ENCODE measurements around the gene SPIN1. TPM values are rescaled to one million over a fixed set of nuclear protein-coding genes. Genes with fewer than 3 reads are reported as not detected.
A peak's percentile ranks its signal among the peaks of the same experiment; 100 is the strongest.

SPIN1 gene
- total RNA-seq, 1 donor from 2014 or later = 103 TPM

- peak overlapping the region; percentile 93 for H3K27ac Mint-ChIP-seq (ENCODE audit: unreplicated experiment)
- peaks cover 56% of the 10 kb centered on the region for H3K4me1 Mint-ChIP-seq (ENCODE audit: low read depth)
- H3K4me3 Mint-ChIP-seq (ENCODE audit: unreplicated experiment) = peak overlapping the region; percentile 5
- DNase-seq (ENCODE audit: low spot score) = no peak
- peaks cover 3% of the 10 kb centered on the region for H3K36me3 Mint-ChIP-seq (ENCODE audit: low read depth)
- no peaks in the 10 kb centered on the region for H3K27me3 Mint-ChIP-seq (ENCODE audit: low read depth)
- no peak for TF ChIP-seq CTCF (IDR thresholded peaks at IDR 0.05)
- H3K9me3 Mint-ChIP-seq (ENCODE audit: low read depth) = no peaks in the 10 kb centered on the region
Observed at GRCh38 chr9:88477300-88477751, 89.1 kb downstream of the SPIN1 start.

- DNase-seq (ENCODE audit: low spot score) = no peak
- TF ChIP-seq CTCF (IDR thresholded peaks at IDR 0.05) = no peak
- Mint-ChIP-seq H3K4me3 (ENCODE audit: unreplicated experiment) (no peak overlapping the region), H3K36me3 (ENCODE audit: low read depth) (peaks cover 7% of the 10 kb centered on the region), H3K4me1 (ENCODE audit: low read depth) (peaks cover 56% of the 10 kb centered on the region), H3K27me3 (ENCODE audit: low read depth) (no peaks in the 10 kb centered on the region), H3K27ac (ENCODE audit: unreplicated experiment) (peak overlapping the region; percentile 93), H3K9me3 (ENCODE audit: low read depth) (no peaks in the 10 kb centered on the region)
Observed at GRCh38 chr9:88478246-88478645, 90.0 kb downstream of the SPIN1 start.

GRCh38 chr9:88481933-88482332 lies 93.7 kb downstream of the SPIN1 start:
- Mint-ChIP-seq H3K36me3 (ENCODE audit: low read depth) (peaks cover 10% of the 10 kb centered on the region), H3K27me3 (ENCODE audit: low read depth) (no peaks in the 10 kb centered on the region), H3K4me1 (ENCODE audit: low read depth) (peaks cover 24% of the 10 kb centered on the region), H3K4me3 (ENCODE audit: unreplicated experiment) (no peak overlapping the region), H3K9me3 (ENCODE audit: low read depth) (no peaks in the 10 kb centered on the region), H3K27ac (ENCODE audit: unreplicated experiment) (peak overlapping the region; percentile 54)
- no peak for DNase-seq (ENCODE audit: low spot score)
- peak; percentile 28 for TF ChIP-seq CTCF (IDR thresholded peaks at IDR 0.05)

GRCh38 chr9:88488166-88488565 lies 99.9 kb downstream of the SPIN1 start:
- Mint-ChIP-seq H3K27ac (ENCODE audit: unreplicated experiment) (no peak overlapping the region), H3K9me3 (ENCODE audit: low read depth) (no peaks in the 10 kb centered on the region), H3K4me3 (ENCODE audit: unreplicated experiment) (no peak overlapping the region), H3K36me3 (ENCODE audit: low read depth) (peaks cover 9% of the 10 kb centered on the region), H3K27me3 (ENCODE audit: low read depth) (no peaks in the 10 kb centered on the region), H3K4me1 (ENCODE audit: low read depth) (peaks cover 3% of the 10 kb centered on the region)
- no peak for TF ChIP-seq CTCF (IDR thresholded peaks at IDR 0.05)
- no peak for DNase-seq (ENCODE audit: low spot score)

- TF ChIP-seq CTCF (IDR thresholded peaks at IDR 0.05) = no peak
- Mint-ChIP-seq H3K9me3 (ENCODE audit: low read depth) (no peaks in the 10 kb centered on the region), H3K4me3 (ENCODE audit: unreplicated experiment) (no peak overlapping the region), H3K36me3 (ENCODE audit: low read depth) (no peaks in the 10 kb centered on the region), H3K4me1 (ENCODE audit: low read depth) (no peaks in the 10 kb centered on the region), H3K27me3 (ENCODE audit: low read depth) (no peaks in the 10 kb centered on the region), H3K27ac (ENCODE audit: unreplicated experiment) (no peak overlapping the region)
- no peak for DNase-seq (ENCODE audit: low spot score)
Observed at GRCh38 chr9:88494983-88495721, 106.9 kb downstream of the SPIN1 start.

All from chondrocyte (in vitro differentiated cells).